T-cell (primary cell): ENCODE measurements around the gene PALD1. TPM values are rescaled to one million over a fixed set of nuclear protein-coding genes. Genes with fewer than 3 reads are reported as not detected.

Source experiments
- ATAC-seq, 4 experiments: fragments of 200-7000 bp in 3 of 4; fragments of 150-1000 bp in 1 of 4; cut with Tn5 transposase; replicated peaks in 1 of 4; 1 replicate in 3 of 4; 2 replicates in 1 of 4; pipeline ENCODE4 v1.10.0; 2021; ENCODE audit warnings: moderate library complexity in 3 of 4, mild to moderate bottlenecking in 2 of 4, moderate number of reproducible peaks in 1 of 4
- CTCF ChIA-PET, 2 donors: fragments of 300-600 bp; sonication (Branson Sonifier 250); formaldehyde crosslinking; loops; one replicate each; lab custom pipeline; 2022; ENCODE audit warnings: antibody characterized with exemption in 2 of 2; lab: Charles Lee
- POLR2A ChIA-PET, 2 donors: fragments of 300-600 bp; sonication (Branson Sonifier 250); formaldehyde crosslinking; loops; one replicate each; lab custom pipeline; 2022; ENCODE audit warnings: antibody characterized with exemption in 2 of 2; lab: Charles Lee
- DNase-seq, 35 experiments: peaks; one replicate each; pipeline versions ENCODE4 v3.0.0 to v3.0.0-alpha.2; 2013 to 2023
- H3K27ac ChIP-seq: one replicate; pipeline ENCODE4 v1.5.1; 2013; ENCODE audit warnings: low read length
- H3K27me3 ChIP-seq, 2 experiments: replicated peaks in 1 of 2; 1 replicate in 1 of 2; 2 replicates in 1 of 2; pipeline versions ENCODE4 v1.6.1 to v1.7.0; 2013; ENCODE audit warnings: low read length in 1 of 2, mixed read lengths in 1 of 2; ENCODE audit not compliant: control insufficient read depth in 2 of 2, insufficient read depth in 2 of 2; ENCODE audit errors: extremely low read depth in 1 of 2
- H3K36me3 ChIP-seq, 2 donors: 1 replicate in 1 of 2; 2 replicates in 1 of 2; pipeline versions ENCODE4 v1.6.1 to v1.7.0; 2013; ENCODE audit warnings: low read length in 1 of 2; ENCODE audit not compliant: control insufficient read depth in 2 of 2, insufficient read depth in 1 of 2; ENCODE audit errors: extremely low read depth in 1 of 2
- H3K4me1 ChIP-seq, 2 experiments: 1 replicate in 1 of 2; 2 replicates in 1 of 2; pipeline versions ENCODE4 v1.6.1 to v1.7.0; 2013; ENCODE audit warnings: low read length in 2 of 2, mixed read lengths in 1 of 2; ENCODE audit not compliant: insufficient read depth in 2 of 2, control insufficient read depth in 1 of 2; ENCODE audit errors: extremely low read depth in 1 of 2
- H3K4me3 ChIP-seq, 2 donors: 1 replicate in 1 of 2; 2 replicates in 1 of 2; pipeline versions ENCODE4 v1.5.1 to v1.7.0; 2013; ENCODE audit warnings: mild to moderate bottlenecking in 2 of 2, low read length in 1 of 2, moderate library complexity in 1 of 2; ENCODE audit not compliant: control insufficient read depth in 1 of 2; ENCODE audit errors: extremely low read depth in 1 of 2
- H3K9me3 ChIP-seq: 2 replicates; pipeline ENCODE4 v1.7.0; 2013
- H3K27ac Mint-ChIP-seq, 2 donors: one replicate each; pipeline ENCODE4 v1.8.0; 2020 to 2021; ENCODE audit warnings: mild to moderate bottlenecking in 2 of 2, mixed read lengths in 2 of 2
- H3K27me3 Mint-ChIP-seq, 2 donors: one replicate each; pipeline ENCODE4 v1.8.0; 2021 to 2022; ENCODE audit warnings: mixed read lengths in 2 of 2
- H3K36me3 Mint-ChIP-seq: one replicate; pipeline ENCODE4 v1.8.0; 2021; ENCODE audit warnings: mixed read lengths
- H3K4me1 Mint-ChIP-seq, 3 donors: one replicate each; pipeline ENCODE4 v1.8.0; 2020 to 2022; ENCODE audit warnings: mixed read lengths in 3 of 3, mild to moderate bottlenecking in 1 of 3
- H3K4me3 Mint-ChIP-seq, 3 donors: one replicate each; pipeline ENCODE4 v1.8.0; 2020 to 2022; ENCODE audit warnings: mild to moderate bottlenecking in 3 of 3, mixed read lengths in 3 of 3, moderate library complexity in 3 of 3
- H3K9me3 Mint-ChIP-seq, 3 donors: one replicate each; pipeline ENCODE4 v1.8.0; 2020 to 2022; ENCODE audit warnings: mixed read lengths in 3 of 3
- WGBS: methylation state at CpG from one replicate; pipeline ENCODE4 v1.1.5; 2013; ENCODE audit warnings: missing lambda C conversion rate; ENCODE audit not compliant: insufficient coverage; 5-methylcytosine and 5-hydroxymethylcytosine counted together
- total RNA-seq, 35 experiments: library from RNA in 6 of 35; stranded (reverse) in 6 of 35; fragments of 120-200 nt in 1 of 35; gene quantifications; one replicate each; pipeline versions ENCODE4 v1.2.1 to v1.2.4 and lab custom pipeline; 2013 to 2026

The PALD1 gene
- total RNA-seq, 5 donors from 2014 or later (not counting 1 experiment from before 2014, with no cell fraction given) = 0.10 to 0.38 (median 0.13) TPM

GRCh38 chr10:70595566-70596016 is 117.0 kb downstream of the PALD1 start:
- H3K4me3 ChIP-seq = no peak overlapping the region
- H3K27me3 ChIP-seq = no peaks in the 10 kb centered on the region
- CTCF ChIA-PET = no interaction called here
- H3K4me1 Mint-ChIP-seq = peaks cover 38 to 54% (median 44%) of the 10 kb centered on the region in 3 donors
- H3K9me3 ChIP-seq = no peaks in the 10 kb centered on the region
- peak overlapping the region; percentile 25 to 62 for H3K27ac Mint-ChIP-seq
- H3K27me3 Mint-ChIP-seq = no peaks in the 10 kb centered on the region
- WGBS = no CpG with 5 or more reads among the region's 5 CpGs
- no peaks in the 10 kb centered on the region for H3K9me3 Mint-ChIP-seq
- H3K4me1 ChIP-seq = peaks cover 0 to 67% of the 10 kb centered on the region in 2 experiments
- no peak for DNase-seq
- H3K27ac ChIP-seq = no peak overlapping the region
- peaks cover 14 to 48% of the 10 kb centered on the region in 2 donors for H3K36me3 ChIP-seq
- peaks cover 25% of the 10 kb centered on the region for H3K36me3 Mint-ChIP-seq
- no peak for ATAC-seq
- POLR2A ChIA-PET = no interaction called here
- H3K4me3 Mint-ChIP-seq = no peak overlapping the region

- Histone ChIP-seq H3K4me3 (no peak overlapping the region), H3K9me3 (no peaks in the 10 kb centered on the region), H3K27ac (no peak overlapping the region), H3K4me1 (peaks cover 4 to 73% of the 10 kb centered on the region in 2 experiments), H3K27me3 (no peaks in the 10 kb centered on the region), H3K36me3 (peaks cover 14 to 52% of the 10 kb centered on the region in 2 donors)
- H3K36me3 Mint-ChIP-seq = peaks cover 25% of the 10 kb centered on the region
- no peaks in the 10 kb centered on the region for H3K9me3 Mint-ChIP-seq
- peaks cover 39 to 61% (median 50%) of the 10 kb centered on the region in 3 donors for H3K4me1 Mint-ChIP-seq
- no peak for ATAC-seq
- ChIA-PET POLR2A (no interaction called here), CTCF (no interaction called here)
- DNase-seq = no peak
- no peaks in the 10 kb centered on the region for H3K27me3 Mint-ChIP-seq
- no peak overlapping the region for H3K4me3 Mint-ChIP-seq
- no peak overlapping the region for H3K27ac Mint-ChIP-seq
- WGBS = 87% methylated on average over 10 of the region's 14 CpGs
Observed at GRCh38 chr10:70596110-70596798, 117.7 kb downstream of the PALD1 start.

GRCh38 chr10:70596860-70597809 is 118.6 kb downstream of the PALD1 start:
- Histone ChIP-seq H3K9me3 (no peaks in the 10 kb centered on the region), H3K4me1 (peaks cover 4 to 82% of the 10 kb centered on the region in 2 experiments), H3K27ac (no peak overlapping the region), H3K4me3 (no peak overlapping the region), H3K36me3 (peaks cover 14 to 52% of the 10 kb centered on the region in 2 donors), H3K27me3 (no peaks in the 10 kb centered on the region)
- ChIA-PET CTCF (no interaction called here), POLR2A (no interaction called here)
- no peak for ATAC-seq
- Mint-ChIP-seq H3K4me1 (peaks cover 48 to 67% (median 57%) of the 10 kb centered on the region in 3 donors), H3K27me3 (no peaks in the 10 kb centered on the region), H3K4me3 (peak overlapping the region in 1 of 3 donors; percentile 28), H3K36me3 (peaks cover 25% of the 10 kb centered on the region), H3K9me3 (no peaks in the 10 kb centered on the region), H3K27ac (peak overlapping the region; percentile 44 to 49)
- DNase-seq = no peak
- WGBS = 100% methylated on average over 3 of the region's 8 CpGs

- peaks cover 53 to 70% (median 64%) of the 10 kb centered on the region in 3 donors for H3K4me1 Mint-ChIP-seq
- ChIA-PET POLR2A (no interaction called here), CTCF (no interaction called here)
- H3K27me3 Mint-ChIP-seq = no peaks in the 10 kb centered on the region
- no peaks in the 10 kb centered on the region for H3K9me3 Mint-ChIP-seq
- Histone ChIP-seq H3K36me3 (peaks cover 14 to 52% of the 10 kb centered on the region in 2 donors), H3K4me3 (peak overlapping the region in 1 of 2 donors; percentile 86), H3K4me1 (peaks cover 10 to 90% of the 10 kb centered on the region in 2 experiments), H3K27ac (no peak overlapping the region), H3K27me3 (no peaks in the 10 kb centered on the region), H3K9me3 (no peaks in the 10 kb centered on the region)
- H3K36me3 Mint-ChIP-seq = peaks cover 25% of the 10 kb centered on the region
- H3K27ac Mint-ChIP-seq = peak overlapping the region; percentile 49 to 64
- no peak for DNase-seq
- 94% methylated on average over 31 of the region's 34 CpGs for WGBS
- peak overlapping the region in 1 of 3 donors; percentile 33 for H3K4me3 Mint-ChIP-seq
- no peak for ATAC-seq
Observed at GRCh38 chr10:70597856-70598815, 119.6 kb downstream of the PALD1 start.

GRCh38 chr10:70598857-70599295 is 120.3 kb downstream of the PALD1 start:
- Histone ChIP-seq H3K27ac (no peak overlapping the region), H3K27me3 (no peaks in the 10 kb centered on the region), H3K4me3 (peak overlapping the region in 1 of 2 donors; percentile 86), H3K4me1 (peaks cover 12 to 95% of the 10 kb centered on the region in 2 experiments), H3K9me3 (no peaks in the 10 kb centered on the region), H3K36me3 (peaks cover 14 to 52% of the 10 kb centered on the region in 2 donors)
- H3K4me1 Mint-ChIP-seq = peaks cover 59 to 76% (median 71%) of the 10 kb centered on the region in 3 donors
- H3K4me3 Mint-ChIP-seq = peak overlapping the region; percentile 33 to 53 (median 44)
- ChIA-PET CTCF (no interaction called here), POLR2A (no interaction called here)
- DNase-seq (no peak), ATAC-seq (no peak)
- WGBS = 94% methylated on average over 11 of the region's 16 CpGs
- H3K9me3 Mint-ChIP-seq = no peaks in the 10 kb centered on the region
- peaks cover 25% of the 10 kb centered on the region for H3K36me3 Mint-ChIP-seq
- H3K27ac Mint-ChIP-seq = peak overlapping the region; percentile 52 to 64
- H3K27me3 Mint-ChIP-seq = no peaks in the 10 kb centered on the region
